Measurements from ENCODE around the gene FAM161A.
A peak's percentile ranks its signal among the peaks of the same experiment; 100 is the strongest.
"Not testable (repeated sequence)": the region's sequence is repeated elsewhere in the genome, so short reads cannot be mapped to it uniquely, and the experiment has no call there.

The FAM161A gene

DNA sequence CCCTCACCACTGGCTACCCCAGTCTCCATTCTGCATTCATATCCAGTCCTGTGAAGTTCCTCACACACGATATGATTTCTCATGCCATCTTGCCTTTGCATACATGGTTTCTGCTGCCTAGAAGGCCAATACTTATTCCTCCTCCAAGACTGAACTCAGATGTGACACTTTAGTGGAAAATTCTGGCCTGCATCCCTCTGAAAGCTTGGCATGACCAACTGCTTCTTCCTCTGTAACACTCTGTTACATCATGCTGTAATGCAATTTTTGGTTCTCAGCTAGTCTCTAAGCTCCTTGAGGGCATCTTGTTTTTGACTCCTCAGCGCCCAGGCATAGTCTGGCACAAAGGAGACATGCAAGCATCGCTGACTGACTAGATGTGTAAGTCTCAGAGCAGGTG is 12.6 kb downstream of the FAM161A start:
- no peak for DNase-seq

DNA sequence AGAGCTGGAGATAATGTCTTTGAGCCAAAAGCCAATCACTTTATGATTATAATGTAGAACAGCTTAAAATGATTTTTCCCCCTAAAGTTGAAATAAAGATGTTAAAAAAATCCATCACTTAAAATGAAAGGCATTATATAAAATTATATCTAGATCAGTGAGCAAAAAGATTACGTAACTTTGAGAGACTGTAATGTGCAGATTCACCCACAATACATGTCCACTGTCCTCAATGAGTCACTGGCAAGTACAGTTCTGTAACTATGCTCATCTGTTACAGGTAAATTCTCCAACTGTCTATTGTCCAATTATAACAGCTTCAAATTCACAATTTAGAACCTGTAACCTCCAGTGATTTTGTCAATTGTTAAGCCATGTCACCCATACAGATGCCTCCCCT is 19.0 kb downstream of the FAM161A start:
- no peak for DNase-seq

DNA sequence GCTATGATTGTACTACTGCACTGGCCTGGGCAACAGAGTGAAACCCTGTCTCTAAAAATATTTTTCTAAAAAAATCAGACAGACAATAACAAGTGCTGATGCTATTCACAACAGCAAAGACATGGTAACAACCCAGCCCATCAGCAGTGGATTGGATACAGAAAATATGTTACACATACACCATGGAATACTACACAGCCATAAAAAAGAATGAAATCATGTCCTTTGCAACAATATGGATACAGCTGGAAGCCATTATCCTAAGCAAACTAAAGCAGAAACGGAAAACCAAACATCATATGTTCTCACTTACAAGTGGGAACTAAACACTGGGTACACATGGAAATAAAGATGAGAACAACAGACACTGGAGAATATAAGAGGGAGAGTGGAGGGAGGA is 19.9 kb downstream of the FAM161A start:
- DNase-seq, result no peak

DNA sequence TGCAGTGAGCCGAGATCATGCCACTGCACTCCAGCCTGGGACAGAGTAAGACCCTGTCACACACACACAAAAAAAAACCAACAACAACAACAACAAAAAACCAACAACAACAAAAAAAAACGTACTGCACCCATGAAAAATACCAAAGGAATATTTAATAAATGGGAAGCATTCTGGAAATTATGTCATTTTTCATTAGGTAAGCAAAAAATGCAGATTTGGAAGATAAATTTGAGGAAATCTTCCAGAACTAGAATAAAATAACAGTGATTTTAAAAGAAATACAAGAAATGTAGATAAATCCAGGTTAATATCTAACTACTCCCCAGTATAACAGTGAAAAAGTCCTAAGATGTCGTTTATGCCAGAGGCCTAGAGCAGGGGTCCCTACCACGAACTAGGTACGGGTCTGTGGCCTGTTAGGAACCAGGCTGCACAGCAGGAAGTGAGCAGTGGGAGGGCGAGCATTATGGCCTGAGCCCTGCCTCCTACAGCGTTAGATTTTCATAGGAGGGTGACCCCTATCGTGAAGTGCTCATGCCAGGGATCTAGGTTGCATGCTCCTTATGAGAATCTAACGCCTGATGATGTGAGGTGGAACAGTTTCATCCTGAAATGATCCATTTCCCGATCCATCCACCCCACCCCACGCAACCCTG is 21.5 kb downstream of the FAM161A start:
- no peak for DNase-seq

DNA sequence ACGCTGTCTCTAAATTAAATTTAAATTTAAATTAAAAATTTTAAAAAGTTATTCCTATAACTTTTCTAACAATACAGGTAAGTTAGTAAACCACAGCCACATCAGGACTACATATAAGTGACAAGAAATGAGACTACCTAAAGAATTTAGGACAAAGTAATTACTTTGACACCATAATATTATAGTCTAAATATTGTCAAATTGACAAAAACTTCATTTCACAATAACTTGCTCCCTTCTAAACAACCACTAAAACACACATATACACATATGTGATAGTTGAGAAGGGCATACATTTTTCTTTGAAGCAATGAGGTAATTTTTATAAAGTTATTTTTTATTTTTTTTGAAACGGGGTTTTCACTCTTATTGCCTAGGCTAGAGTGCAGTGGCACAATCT is 31.6 kb downstream of the FAM161A start:
- no peak for DNase-seq

DNA sequence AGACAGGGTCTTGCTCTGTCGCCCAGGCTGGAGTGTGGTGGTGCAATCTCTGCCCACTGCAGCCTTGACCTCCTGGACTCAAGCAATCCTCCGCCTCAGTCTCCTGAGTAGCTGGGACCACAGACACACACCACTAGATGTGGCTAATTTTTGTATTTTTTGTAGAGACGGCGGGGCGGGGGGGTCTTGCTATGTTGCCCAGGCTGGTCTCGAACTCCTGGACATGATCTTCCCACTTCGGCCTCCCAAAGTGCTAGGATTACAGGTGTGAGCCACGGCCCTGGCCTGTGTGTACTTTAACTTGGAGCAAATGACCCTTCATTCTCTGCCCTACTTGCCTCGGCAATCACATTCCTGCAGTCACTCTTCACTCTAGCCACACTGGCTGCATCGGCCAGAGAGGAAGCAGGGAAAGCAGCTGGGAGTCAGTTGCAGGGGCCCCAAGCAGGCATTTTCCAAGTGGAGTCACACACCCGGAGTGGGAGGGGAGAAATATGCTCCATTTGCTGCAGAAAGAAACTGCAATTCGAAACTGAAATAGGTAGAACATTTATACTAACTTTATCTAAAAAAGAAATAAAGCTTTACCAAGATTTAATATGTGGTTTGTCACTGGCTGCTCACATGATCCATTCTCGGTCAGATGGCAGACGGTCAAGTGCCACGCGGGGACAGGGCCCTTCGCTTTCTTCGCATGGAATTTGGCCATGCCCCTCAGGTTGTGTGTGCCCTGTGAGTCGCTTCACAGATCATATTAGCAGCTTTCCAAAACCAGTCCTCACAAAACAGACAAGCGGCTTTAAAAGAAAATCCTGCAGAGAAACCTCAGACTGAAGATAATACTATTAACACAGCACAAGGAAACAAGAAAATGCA is 37.1 kb downstream of the FAM161A start:
- no peak for DNase-seq

DNA sequence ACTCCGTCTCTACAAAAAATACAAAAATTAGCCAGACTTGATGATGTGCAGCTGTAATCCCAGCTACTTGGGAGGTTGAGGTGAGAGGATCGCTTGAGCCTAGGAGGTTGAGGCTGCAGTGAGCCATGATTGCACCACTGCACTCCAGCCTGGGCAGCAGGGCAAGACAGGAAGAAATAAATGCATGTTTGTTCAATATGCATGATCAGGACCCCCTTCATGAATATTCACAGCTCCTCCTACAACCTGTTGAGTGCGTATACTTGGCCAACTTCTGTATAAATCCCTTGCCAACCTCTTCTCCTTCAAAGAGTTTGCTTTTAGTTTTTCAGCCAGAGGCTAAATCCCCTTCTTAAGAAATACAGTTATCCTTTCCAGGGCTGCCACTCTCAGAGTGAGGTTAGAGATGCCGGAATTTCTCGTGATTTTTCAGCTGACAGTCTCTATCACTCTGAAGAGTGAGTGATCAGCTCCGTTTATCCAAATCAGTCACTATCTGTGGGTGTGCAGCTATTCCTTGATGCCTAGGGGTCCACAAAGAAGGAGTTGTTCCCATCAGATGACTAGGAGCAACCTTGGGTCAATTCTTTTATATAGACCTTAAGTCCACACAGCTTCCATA is 39.2 kb downstream of the FAM161A start:
- DNase-seq, result no peak

DNA sequence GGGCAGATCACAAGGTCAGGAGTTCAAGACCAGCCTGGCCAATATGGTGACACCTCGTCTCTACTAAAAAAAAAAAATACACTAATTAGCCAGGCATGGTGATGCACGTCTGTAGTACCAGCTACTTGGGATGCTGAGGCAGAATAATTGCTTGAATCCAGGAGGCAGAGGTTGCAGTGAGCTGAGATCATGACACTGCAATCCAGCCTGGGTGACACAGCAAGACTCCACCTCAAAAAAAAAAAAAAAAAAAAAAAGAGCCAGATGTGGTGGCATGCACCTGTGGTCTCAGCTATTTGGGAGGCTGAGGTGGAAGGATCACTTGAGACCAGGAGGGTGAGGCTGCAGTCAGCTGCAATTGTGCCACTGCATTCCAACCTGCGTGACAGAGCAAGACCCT is 40.5 kb downstream of the FAM161A start:
- not testable (repeated sequence) for DNase-seq

DNA sequence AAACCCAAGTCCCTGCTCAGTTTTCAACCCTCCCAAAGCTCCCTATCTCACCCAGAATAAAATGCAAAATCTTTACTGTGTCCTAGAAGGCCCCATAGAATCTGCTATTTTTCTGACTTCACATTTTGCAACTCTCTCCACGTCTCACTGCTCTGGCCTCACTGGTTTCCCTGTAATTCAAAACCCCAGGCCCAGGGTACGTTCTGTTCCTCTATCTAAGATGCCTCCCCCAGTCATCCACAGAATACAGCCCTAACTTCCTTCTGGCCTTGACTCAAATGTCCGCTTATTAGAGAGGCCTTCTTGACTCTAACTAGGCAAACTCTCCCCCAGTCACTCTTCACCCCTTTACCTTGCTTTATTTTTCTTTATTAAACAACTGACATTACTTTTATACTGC is 42.0 kb downstream of the FAM161A start:
- DNase-seq, result no peak

DNA sequence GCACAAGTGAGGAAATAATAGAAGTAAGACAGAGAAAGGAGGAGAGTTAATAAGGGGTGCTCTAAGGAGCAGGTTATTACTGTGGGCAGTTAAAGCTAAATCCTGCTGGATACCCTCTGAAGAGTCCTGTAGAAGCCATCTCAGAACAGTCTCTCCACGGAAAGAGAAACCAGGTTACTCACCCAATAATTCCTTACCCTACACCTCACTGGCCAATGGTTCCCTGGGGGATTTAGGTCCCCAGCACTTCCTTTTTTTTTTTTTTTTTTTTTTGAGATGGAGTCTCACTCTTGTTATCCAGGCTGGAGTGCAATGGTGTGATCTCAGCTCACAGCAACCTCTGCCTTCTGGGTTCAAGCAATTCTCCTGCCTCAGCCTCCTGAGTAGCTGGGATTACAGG is 43.7 kb downstream of the FAM161A start:
- not testable (repeated sequence) for DNase-seq

DNA sequence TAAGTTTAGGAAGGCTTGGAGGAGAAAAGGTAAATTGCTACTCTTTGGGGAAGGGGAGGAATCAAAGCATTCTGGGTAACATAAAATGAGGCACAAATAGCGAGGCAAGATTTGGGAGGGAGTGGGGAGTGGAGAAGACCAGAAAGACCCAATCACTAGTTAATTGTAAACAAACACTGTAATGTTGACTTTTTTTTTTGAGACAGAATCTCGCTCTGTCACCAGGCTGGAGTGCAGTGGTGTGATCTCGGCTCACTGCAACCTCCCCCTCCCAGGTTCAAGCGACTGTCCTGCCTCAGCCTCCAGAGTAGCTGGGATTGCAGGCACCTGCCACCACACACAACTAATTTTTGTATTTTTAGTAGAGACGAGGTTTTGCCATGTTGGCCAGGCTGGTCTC is 45.2 kb downstream of the FAM161A start:
- not testable (repeated sequence) for DNase-seq

DNA sequence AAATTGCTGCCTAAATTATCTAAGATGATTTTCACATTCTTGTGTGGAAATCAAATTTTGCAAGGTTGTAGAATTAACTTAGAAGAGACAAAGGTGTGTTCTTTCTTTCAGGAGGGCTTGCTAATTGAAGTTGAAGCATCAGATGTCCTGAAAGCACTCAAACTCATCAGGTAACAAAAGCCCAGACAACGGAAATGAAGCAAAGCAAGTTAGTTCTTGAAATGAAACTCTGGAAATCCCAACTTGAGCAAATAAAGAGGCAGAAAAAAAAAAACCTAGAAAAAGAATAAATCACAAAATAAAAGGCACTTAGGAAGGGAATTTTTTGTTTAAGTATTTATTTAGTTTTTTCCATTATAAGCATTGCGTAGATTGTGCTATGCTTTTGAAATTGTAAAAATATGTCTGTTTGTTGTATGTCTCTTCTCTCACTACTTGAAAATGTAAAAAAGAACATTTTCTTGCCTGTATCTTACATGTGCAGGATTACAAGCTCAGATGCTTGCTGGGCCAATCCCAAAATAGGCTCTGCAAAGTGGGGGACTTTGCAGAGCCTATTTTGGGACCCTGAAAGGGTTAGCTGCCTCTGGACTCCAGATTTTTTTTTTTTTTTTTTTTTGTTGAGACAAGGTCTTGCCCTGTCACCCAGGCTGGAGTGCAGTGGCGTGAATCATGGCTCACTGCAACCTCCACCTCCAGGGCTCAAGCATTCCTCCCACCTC is 46.7 kb downstream of the FAM161A start:
- no peak for DNase-seq

DNA sequence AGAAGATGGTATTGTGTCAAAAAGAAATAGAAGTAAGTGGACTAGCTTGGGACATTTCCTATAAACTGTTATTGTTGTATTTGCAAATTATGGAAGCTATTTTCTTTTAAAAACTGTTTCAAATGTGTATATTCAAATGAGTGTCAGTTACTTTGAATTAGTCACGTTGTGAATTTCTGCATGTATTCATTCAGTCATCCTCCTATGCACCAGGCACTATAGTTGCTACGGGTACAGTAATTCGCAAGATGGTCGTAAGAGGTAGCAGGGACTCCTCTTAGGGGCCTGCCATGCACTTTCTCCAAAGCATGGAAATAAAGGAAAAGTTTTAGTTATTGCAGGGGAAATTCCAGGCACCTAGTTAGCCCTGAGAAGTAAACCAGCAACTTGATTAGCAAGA is 51.3 kb downstream of the FAM161A start:
- no peak for DNase-seq

DNA sequence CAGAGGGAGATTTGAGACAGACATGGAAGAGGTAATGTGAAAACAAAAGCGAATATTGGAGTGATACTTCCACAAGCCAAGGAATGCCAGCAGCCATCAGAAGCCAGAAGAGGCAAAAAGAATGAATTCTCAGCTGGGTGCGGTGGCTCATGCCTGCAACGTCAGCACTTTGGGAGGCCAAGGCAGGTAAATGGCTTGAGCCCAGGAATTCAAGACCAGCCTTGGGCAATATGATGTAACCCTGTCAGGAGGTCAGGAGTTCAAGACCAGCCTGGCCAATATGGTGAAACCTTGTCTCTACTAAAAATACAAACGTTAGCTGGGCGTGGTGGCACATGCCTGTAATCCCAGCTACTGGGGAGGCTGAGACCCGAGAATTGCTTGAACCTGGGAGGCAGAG is 54.8 kb downstream of the FAM161A start:
- no peak for DNase-seq

DNA sequence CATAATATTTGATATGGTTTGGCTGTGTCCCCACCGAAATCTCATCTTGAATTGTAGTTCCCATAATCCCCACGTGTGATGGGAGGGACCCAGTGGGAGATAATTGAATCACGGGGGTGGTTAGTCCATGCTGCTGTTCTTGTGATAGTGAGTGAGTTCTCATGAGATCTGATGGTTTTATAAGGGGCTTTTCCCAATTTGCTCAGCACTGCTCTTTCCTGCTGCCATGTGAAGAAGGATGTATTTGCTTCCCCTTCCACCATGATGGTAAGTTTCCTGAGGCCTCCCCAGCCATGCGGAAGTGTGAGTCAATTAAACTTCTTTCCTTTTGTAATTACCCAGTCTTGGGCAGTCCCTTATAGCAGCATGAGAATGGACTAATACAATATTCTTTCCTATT is 56.4 kb downstream of the FAM161A start:
- not testable (repeated sequence) for DNase-seq

DNA sequence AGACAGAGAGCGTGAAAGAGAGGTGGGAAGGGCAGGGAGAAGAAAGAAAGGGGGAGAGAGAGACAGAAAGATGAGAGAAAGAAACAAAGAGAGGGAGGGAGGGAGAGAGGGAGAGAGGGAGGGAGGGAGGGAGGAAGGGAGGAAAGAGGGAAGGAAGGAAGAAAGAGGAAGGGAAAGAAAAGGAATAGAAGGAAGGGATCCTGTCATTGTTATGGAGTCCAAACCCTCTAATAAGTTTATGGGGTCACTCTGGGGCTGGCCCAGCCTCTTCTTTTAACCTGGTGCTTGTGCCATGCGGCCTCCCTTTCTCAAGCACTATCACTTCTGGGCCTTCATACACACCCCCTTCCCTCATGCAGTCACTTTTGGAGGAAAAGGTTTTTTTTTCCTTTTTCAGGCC is 58.5 kb downstream of the FAM161A start:
- DNase-seq, result no peak

DNA sequence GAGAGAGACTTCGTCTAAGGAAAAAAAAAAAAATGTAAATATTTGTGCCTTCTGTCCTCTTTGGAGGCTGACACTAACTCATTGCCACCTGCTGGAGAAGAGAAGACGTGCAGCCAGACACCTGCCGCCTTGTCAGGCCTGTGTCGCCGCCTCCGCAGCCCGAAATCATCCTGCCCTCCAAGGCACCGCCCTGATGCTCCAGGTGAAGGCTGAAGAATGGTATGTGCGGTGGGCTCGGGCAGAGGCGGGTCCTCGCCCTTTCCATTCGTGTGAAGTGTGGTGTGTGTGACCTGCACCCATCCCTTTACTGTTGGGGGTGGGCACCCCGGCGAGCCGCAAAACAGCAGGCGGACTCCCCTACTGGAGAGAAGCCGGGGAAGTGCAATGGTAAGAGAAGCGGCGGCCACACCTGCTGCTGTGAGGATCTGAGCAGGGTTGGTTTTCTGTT is 60.4 kb downstream of the FAM161A start:
- DNase-seq, result no peak

DNA sequence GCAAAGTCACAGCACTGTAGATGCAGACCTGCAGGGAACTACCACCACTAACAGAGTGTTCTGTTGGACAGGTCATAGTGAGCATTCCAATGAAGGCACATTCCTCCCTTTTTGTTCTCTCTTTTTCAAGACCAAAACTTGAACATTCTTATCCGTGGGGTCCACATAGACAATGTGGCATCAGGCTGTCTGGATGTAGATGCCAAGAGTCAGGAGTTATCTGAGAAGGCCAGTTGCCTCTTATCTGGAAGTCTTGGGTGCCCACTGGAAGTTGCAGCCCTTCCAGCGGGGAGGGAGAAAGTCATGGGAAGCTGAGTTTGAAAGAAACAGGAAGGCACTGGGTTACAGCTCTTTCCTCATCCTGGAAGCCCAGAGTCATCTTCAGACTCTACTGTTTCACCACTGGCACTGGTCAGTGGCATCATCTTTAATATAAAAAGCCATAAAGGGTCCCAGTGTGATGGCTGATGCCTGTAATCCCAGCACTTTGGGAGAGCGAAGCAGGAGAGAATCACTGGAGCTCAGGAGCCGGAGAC is 61.4 kb downstream of the FAM161A start:
- DNase-seq, result no peak

DNA sequence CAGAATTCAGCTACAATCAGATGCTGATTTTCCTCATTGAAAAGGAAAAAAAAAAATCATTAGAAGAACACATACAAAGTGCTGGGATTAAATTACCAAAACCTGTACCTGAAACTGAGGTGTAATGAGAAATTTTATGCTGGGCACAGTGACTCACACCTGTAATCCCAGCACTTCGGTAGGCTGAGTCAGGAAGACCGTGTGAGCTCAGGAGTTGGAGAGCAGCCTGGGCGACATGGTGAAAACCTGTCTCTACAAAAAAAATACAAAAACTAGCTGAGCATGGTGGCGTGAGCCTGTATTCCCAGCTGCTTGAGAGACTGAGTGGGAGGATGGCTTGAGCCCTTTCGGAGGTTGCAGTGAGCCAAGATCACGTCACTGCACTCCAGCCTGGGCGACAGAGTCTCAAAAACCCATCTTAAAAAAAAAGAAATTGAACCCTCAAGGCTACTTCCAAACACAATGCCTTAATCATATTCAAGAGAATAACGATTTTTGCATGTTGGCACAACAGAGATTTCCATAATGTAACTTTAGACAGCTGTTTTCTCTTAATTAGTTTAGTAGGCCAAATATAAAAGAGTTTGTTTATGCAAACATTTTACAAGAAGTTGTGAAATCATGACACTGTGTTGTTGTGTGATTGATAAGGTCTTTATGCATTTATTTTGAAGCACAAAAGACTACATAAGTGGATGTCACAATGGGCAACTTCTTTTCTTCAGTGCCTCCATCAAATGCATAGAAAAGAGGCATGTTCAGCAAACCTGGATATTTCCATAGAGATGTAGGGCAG is 63.9 kb downstream of the FAM161A start:
- DNase-seq, result no peak

DNA sequence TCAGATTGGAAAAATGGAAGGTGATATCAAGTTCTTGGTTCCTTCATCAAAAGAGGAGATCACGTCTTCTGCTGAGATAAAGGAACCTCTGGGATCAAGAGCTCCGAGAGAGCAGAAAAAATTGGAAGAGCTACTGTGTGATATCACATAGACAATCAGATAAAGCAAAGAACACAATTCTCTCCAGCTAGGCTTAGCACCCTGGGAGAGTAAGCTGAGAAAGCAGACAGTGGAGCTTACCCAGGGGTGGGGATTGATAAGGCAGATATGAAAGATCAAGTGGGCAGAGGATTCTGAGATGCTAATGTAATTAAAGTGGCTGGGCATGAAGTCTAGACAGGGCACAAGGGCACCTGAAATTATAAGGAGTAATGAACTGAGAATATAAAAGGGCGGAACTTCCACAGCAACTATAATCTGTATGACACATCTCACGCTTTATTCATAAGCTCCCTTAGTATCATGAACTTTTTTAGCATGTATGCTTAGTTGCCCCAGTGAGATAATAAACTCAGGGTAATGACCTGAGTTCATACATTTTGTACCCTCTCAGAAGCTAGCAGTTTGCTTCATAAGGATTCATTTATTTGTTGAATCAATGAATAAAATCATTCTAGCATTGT is 65.8 kb downstream of the FAM161A start:
- no peak for DNase-seq

DNA sequence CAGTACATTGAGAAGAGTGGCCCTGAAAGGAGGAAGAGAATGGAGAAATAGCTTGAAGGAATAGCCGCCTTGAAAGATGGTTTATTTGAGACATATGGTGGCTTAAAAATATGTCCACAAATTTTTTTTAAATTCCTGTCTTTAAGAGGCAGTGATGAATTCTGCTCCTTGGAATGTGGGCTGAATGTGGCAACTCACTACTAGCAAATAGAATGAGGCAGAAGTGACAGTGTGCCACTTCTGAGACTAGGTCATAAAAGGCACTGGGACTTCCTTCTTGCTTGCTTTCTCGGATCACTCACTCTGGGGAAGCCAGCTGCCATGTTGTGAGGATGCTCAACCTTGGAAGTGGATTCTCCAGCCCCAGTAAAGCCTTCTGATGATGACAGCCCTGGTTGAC is 67.0 kb downstream of the FAM161A start:
- no peak for DNase-seq

DNA sequence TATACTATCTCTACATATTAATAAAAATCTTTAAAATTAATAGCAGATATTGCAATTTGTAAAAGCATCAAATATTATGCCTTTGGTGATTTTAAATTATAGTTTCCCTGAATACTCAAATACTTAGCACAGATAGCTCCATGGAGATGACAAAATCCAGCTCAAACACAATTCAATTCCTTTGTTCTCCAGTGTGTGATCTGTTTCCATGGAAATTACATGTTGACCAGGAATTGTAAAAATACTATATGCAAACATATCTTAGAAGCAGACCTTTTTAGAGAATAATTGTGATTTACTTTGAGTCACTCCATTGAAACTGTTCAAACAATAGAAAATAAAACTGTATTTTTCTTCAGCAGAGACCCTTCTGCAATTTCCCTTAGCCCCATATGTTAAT is 68.3 kb downstream of the FAM161A start:
- DNase-seq, result peak; percentile 80

All from NCI-H2081 treated with DMSO at 0.1 percent for 48 hours (cell line).